BJ (cell line): ENCODE measurements around the gene TSC22D2. TPM values are rescaled to one million over a fixed set of nuclear protein-coding genes. Genes with fewer than 3 reads are reported as not detected.

ENCODE experiments used
- CTCF ChIA-PET: fragments of 350-600 bp; formaldehyde crosslinking; extraction: SDS; loops from one replicate; lab custom pipeline; 2021; ENCODE audit warnings: antibody characterized with exemption, inconsistent platforms; lab: Yijun Ruan, JAX
- POLR2A ChIA-PET: fragments of 300-600 bp; sonication (Branson Sonifier 250); formaldehyde crosslinking; extraction: SDS; loops from one replicate; lab custom pipeline; 2021; ENCODE audit warnings: antibody characterized with exemption; lab: Charles Lee
- DNase-seq: peaks from one replicate; pipeline ENCODE4 v3.0.0-alpha.2; 2011; ENCODE audit warnings: low read depth
- H3K27me3 ChIP-seq: 2 replicates; pipeline ENCODE4 v1.6.0; 2011; ENCODE audit warnings: low read length; ENCODE audit not compliant: control insufficient read depth, insufficient read depth
- H3K36me3 ChIP-seq: 2 replicates; pipeline ENCODE4 v1.5.1; 2011; ENCODE audit warnings: low read length; ENCODE audit not compliant: control insufficient read depth, insufficient read depth
- H3K4me3 ChIP-seq: 2 replicates; pipeline ENCODE4 v1.5.1; 2011; ENCODE audit warnings: low read depth, mild to moderate bottlenecking, control low read depth, low read length
- polyA plus RNA-seq: library from polyadenylated mRNA; depleted of rRNA; stranded (reverse); fragments of >200 nt; gene quantifications from 2 replicates; pipeline ENCODE4 v1.2.3, GENCODE V29; 2011
- TF ChIP-seq, protein P1 (sequence below): IDR thresholded peaks from 2 replicates; pipeline ENCODE4 v1.5.1; 2011; ENCODE audit warnings: low read depth, mild to moderate bottlenecking, control low read depth, inconsistent platforms, low read length, moderate library complexity; ENCODE audit not compliant: insufficient read depth

TSC22D2 gene
- polyA plus RNA-seq, 1 experiment = 8.4 TPM

DNA sequence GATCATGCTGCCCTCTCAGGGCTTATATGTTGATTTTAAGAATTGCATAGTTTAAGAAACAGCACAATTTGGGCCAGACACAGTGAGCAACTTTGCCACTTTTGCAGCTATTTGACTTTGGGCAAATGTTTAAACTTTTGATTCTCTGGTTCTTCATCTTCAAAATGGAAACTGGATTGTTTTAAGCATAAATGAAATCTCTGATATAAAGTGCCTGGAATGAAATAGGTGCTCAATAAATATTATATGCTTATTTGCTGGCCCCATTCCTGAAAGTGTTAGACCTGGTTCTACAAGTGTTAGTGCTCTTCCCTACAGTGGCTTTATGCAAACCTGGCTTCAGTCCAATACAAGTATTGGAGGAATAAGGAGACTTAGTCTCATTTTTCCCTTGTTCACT is 33.1 kb upstream of the TSC22D2 start:
- TF ChIP-seq, protein P1, sequence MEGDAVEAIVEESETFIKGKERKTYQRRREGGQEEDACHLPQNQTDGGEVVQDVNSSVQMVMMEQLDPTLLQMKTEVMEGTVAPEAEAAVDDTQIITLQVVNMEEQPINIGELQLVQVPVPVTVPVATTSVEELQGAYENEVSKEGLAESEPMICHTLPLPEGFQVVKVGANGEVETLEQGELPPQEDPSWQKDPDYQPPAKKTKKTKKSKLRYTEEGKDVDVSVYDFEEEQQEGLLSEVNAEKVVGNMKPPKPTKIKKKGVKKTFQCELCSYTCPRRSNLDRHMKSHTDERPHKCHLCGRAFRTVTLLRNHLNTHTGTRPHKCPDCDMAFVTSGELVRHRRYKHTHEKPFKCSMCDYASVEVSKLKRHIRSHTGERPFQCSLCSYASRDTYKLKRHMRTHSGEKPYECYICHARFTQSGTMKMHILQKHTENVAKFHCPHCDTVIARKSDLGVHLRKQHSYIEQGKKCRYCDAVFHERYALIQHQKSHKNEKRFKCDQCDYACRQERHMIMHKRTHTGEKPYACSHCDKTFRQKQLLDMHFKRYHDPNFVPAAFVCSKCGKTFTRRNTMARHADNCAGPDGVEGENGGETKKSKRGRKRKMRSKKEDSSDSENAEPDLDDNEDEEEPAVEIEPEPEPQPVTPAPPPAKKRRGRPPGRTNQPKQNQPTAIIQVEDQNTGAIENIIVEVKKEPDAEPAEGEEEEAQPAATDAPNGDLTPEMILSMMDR = no peak
- Histone ChIP-seq H3K36me3 (no peaks in the 10 kb centered on the region), H3K4me3 (no peak overlapping the region), H3K27me3 (no peaks in the 10 kb centered on the region)
- no peak for DNase-seq
- ChIA-PET POLR2A (no interaction called here), CTCF (no interaction called here)

DNA sequence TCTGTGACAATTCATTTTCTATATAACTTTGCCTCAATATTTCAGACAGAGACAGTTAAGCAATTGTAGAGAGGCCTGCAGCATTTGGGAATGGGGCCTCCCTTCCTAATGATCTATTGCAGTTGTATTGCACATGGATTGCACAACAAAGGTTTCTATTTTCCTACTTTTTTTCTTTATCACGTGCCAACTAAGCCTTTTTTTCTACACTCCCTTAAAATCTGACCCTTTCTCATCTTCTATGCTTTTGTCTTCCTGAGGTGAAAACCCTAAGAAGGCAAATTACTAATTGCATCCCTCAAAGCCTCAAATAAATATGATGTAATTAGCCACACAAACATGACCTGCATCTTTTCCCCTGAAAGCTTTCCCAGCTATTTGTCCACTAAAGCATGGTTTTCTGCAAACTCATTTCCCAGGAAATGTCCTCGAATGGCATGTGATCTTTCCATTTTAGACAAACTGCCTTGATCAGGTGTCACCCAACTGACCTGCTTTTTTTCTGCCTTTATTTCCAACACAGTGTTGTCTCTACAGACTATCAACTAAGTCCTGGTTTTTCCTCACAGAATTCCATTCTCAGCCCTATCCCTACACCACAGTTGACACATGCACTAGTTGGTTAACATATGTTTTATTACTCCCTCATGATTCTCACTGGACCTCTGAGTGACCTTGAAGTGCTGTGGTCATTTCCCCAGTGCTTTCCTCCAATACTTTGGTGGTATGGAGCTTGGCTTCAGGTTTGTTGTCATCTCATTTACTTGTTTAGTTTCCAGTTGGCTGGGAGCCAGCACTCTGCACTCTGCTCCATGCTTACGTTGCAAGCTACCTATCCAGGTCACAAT is 31.9 kb upstream of the TSC22D2 start:
- ChIA-PET POLR2A (no interaction called here), CTCF (interaction anchor here (0.9 to 1.7 kb wide), 3 partner anchors 9 to 127 kb away, joined by 3 to 5 read pairs (median 3); no protein-coding TSS in a partner anchor)
- TF ChIP-seq, protein P1 = no peak
- no peaks in the 10 kb centered on the region for H3K36me3 ChIP-seq
- no peak for DNase-seq
- H3K4me3 ChIP-seq = no peak overlapping the region
- no peaks in the 10 kb centered on the region for H3K27me3 ChIP-seq

DNA sequence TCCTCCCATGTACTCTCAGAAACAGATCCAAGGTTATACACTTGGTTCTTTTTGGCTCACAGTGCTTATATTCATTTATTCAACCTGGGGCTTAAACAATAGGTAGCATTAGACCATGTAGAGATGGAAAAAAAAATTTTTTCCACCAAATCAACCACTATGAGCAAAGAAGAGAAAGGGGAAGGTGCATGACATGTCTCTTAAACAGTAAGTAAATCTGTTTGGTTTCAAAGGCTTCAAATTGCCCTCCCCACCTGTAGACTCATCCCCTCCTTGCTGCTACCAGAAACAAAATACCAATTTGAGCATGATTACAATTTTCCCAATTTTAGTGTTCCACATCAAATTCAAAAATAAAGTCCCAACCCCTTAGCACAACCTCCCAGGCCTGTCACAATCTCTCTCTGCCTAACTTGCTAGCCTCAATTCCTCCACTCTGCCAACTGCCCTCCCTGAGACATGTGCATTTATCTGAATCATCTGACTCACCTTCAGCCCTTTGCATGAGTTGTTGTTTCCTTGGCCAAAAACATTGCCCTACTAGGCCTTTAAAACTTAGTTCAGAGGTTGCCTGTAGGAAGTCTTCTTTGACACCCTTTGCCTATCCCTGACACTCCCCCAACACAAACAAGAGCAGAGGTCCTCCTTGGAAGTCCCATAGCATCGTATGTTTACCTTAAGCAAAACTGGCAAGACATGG is 30.3 kb upstream of the TSC22D2 start:
- no peaks in the 10 kb centered on the region for H3K36me3 ChIP-seq
- POLR2A ChIA-PET = no interaction called here
- TF ChIP-seq, protein P1 = no peak
- CTCF ChIA-PET = no interaction called here
- DNase-seq = no peak
- H3K4me3 ChIP-seq = no peak overlapping the region
- H3K27me3 ChIP-seq = no peaks in the 10 kb centered on the region

DNA sequence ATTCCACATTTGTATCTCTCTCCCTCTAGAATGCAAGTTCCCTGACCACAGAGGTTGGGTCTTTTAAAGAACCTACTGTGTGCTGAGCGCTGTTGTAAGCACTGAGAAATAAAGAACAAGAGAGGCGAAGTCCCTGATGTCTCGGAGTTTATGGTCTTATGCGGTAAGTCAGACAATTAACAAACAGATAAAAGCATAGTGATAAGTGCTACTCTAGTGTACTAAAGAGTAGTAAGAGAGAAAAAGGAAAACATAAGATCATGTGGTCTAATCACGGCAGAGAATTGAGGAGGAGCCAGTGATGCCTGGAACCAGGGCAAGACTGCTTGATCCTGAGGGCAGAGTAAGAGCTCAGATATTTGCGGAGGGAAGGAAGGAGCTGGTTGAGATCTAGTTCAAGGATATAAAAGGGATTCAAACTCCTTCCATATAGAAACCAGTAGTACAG is 29.8 kb upstream of the TSC22D2 start:
- POLR2A ChIA-PET = no interaction called here
- no peak for DNase-seq
- TF ChIP-seq, protein P1 = no peak

DNA sequence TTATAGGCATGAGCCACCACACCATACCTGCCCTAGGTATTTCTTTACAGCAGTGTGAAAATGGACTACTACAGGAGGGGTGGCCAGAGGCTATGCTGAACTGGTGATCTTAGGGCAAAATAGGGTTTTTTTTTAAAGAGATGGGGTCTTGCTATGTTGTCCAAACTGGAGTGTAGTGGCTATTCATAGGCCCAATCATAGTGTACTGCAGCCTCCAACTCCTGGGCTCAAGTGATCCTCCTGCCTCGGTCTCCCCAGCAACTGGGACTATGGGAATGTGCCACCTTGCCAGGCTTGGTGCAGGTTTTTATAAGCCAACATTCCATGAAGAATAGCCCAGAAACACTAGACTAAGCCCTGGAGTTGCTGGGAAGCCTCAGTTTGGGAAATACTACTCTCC is 28.6 kb upstream of the TSC22D2 start:
- POLR2A ChIA-PET = no interaction called here
- CTCF ChIA-PET = no interaction called here
- H3K4me3 ChIP-seq = no peak overlapping the region
- no peaks in the 10 kb centered on the region for H3K36me3 ChIP-seq
- TF ChIP-seq, protein P1 = no peak
- DNase-seq = no peak
- H3K27me3 ChIP-seq = no peaks in the 10 kb centered on the region

More for the DNA sequence above, 29.8 kb upstream of the TSC22D2 start:
- no peak overlapping the region for H3K4me3 ChIP-seq
- no peaks in the 10 kb centered on the region for H3K27me3 ChIP-seq
- no peaks in the 10 kb centered on the region for H3K36me3 ChIP-seq
- CTCF ChIA-PET = no interaction called here
